GM21825 (cell line): Measurements from ENCODE around the gene TBPL2.
"Not testable (repeated sequence)": the region's sequence is repeated elsewhere in the genome, so short reads cannot be mapped to it uniquely, and the experiment has no call there.

Source experiments
- ATAC-seq: cut with Tn5 transposase; IDR thresholded peaks from one replicate; pipeline ENCODE4 v1.9.1; 2021; ENCODE audit warnings: mild to moderate bottlenecking, moderate library complexity; ENCODE audit not compliant: unreplicated experiment

TBPL2 gene

GRCh38 chr14:55446127-55446736 is 5.8 kb upstream of the TBPL2 start:
- no peak for ATAC-seq

GRCh38 chr14:55441286-55441685 is 870 bp upstream of the TBPL2 start:
- no peak for ATAC-seq

GRCh38 chr14:55438066-55438683 is 2.2 kb downstream of the TBPL2 start:
- no peak for ATAC-seq

DNA sequence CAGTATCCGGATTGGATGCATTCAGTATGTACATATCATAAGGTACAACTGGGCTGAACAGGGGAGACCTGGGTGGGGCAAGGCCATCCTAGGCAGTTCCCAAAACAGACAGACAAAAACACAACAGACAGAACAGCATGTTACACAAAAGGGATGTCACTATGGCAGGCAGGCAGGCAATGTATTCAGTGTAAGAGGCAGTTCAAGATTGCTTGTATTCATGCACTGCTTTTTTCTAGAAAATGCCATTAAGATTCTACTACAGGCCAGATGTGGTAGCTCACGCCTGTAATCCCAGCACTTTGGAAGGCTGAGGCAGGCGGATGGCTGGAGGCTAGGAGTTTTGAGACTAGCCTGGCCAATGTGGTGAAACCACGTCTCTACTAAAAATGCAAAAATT is 3.5 kb downstream of the TBPL2 start:
- no peak for ATAC-seq

DNA sequence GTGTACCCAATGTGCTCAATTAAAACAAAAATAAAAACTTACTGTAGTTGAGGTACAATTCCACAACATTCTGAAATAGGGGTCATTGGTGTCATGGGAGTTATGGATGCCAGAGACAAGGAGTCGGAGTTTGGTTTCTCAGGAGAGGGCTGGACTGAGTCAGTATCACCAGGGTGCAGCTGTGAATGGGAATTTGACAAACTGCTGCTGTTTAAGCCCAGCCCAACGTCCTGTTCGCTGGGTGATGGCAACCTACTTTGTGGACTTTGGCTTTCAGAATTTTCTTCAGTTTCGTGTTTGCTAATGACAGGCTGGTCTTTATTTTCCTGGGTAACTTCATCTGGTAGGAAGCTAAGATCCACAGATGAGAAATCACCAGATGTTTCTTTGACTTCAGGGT is 3.9 kb downstream of the TBPL2 start:
- ATAC-seq: no peak

GRCh38 chr14:55434805-55435174 is 5.6 kb downstream of the TBPL2 start:
- no peak for ATAC-seq

DNA sequence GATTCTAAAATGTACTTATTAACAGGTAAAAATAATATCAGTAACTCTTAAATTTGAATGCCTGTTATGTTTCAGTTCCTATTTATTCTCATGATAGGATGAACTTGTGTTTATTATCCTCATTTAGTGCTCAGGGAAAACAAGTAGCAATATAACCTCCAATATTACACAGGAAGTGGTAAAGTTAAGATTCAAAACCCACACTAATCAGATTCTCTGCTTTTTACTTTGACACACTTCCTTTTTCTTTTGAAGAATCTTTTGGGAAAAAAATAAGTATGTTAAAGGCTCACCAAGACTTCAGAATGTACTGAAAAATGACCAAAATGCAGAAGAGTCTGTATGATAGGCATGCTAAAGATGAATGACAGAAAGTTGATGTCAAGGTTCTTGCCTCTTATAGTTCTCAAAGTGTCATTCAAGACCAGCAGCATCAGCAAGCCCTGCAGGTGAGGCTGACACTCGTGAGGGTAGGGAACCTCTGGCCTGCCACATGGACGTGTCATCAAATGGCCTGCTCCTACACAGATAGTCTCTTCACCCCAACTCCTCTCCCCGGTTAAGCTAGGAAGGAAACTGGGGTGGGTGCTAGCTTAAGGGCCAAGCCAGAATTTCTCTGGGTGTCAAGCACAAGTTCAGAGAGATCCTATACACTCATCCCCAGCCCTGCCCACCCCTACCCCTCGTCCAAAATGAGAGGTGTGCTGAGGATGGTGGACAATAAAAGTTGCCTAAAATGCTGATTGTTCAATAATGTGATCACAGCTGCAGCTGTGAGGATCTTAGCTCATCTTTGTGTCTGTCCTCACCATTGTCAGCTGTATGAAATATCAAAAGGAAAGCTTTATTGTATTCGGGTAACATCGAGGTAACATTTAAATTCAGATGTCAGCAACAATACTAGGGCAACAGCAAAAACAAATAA is 6.3 kb downstream of the TBPL2 start:
- no peak for ATAC-seq

DNA sequence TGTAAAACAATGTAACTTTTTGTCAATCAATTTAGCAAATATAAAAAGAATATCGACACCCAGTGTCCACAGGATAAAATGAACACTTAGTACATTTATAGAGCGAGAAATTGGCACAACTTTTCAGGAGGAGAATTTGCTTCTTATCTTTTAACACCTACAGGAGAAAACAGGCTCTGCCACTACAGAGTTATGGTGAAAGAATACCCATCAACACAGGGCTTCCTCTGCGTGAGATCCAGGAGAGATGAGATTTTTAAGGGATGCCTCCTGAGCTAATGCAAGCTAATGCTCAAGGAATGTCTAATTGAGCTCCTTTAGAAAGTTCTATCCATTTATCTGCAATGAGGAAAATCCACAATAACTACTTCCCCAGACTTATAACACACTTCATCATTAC is 7.8 kb downstream of the TBPL2 start:
- no peak for ATAC-seq

- peak; percentile 58 for ATAC-seq
Observed at GRCh38 chr14:55430024-55430690, 10.3 kb downstream of the TBPL2 start.

DNA sequence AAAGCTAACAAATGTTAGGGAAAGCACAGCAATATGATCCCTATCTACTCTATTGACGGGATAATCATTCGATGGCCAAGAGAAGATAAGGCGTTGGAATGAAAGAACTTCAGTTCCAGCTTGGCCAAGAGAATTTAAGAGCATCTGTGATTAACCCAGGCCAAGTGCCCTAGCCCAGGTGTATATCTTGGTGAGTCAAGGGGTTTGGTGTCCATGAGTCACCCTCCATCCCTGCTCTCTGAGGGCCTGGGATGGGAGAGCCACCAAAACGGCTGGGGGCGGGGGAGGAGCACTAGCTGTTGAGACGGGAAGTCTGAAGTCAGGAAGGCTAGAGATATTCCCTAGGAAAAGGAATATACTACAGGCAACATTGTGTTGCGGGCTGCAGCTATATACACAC is 13.0 kb downstream of the TBPL2 start:
- ATAC-seq: no peak

DNA sequence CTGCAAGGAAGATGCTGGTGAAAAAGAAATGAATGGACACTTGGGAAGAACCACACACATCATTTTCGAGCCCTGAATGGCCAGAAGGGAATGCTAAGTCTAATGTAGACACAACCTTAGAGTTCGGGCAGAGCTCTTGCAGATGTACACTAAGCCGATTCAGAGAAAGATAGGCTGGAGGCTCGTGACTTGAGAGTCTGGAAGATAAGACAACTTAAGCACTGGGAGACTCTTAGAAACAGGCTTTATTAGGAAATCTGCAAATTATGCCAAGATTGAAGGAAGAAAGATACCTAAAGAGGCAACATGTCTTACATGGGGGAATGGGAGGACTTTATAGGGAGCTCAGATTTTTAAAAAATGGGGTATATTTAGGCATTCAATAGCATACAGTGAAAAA is 13.5 kb downstream of the TBPL2 start:
- no peak for ATAC-seq

- no peak for ATAC-seq
Observed at GRCh38 chr14:55425091-55425490, 15.3 kb downstream of the TBPL2 start.

DNA sequence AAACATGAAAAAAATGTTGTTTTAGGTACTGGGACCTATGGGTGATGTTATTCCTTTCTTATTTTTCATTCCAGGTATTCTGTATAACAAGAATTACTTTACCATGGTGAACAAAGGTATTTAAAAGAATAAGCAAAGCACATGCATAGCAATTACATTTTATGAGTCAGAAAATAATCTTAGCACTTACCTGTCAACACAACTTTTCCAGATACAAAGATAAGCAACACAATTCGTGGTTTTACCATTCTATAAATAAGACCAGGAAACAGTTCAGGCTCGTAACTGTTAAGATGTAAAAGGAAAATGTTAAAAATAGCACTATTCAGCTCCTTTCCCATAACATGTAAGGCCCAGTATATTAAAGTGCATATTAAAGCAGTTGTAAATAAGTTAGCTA is 16.4 kb downstream of the TBPL2 start:
- no peak for ATAC-seq

GRCh38 chr14:55422338-55422737 is 18.1 kb downstream of the TBPL2 start:
- ATAC-seq: not testable (repeated sequence)

DNA sequence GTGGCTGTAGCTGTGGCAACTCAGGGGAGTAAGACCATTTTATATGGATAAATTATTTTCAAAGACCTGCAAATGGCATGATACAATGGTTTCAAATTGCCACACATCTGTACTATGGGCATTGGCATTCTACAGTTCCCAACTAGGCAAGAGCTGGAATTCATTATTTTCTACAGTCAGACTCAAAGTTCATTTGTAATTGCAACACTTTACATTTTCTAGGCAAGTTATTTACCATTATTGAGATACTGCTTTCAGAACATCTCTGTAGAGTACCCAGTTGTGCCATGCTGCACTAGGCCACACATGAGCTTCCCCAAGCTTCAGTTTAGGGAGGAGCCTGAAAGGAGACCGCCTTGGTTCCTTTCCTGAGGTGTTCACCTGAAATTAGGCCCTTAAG is 20.8 kb downstream of the TBPL2 start:
- no peak for ATAC-seq

DNA sequence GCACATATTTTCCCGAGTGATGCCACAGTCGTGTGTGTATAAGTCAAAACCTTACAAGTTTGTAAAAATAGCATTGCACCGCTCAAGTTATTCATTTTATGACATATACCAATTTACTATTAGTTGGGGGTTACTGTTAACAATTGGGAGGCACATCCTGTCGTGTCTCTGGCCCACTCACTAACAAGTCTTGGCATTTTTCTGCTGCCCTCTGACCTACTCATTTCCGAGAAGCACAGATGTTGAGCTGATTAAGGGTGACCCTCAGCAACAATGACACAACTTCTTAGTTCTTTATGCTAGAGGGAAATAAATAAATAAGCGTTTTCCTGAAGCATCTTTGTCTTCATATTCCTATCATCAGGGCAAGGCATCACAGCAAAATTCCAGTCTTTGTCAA is 22.0 kb downstream of the TBPL2 start:
- no peak for ATAC-seq

DNA sequence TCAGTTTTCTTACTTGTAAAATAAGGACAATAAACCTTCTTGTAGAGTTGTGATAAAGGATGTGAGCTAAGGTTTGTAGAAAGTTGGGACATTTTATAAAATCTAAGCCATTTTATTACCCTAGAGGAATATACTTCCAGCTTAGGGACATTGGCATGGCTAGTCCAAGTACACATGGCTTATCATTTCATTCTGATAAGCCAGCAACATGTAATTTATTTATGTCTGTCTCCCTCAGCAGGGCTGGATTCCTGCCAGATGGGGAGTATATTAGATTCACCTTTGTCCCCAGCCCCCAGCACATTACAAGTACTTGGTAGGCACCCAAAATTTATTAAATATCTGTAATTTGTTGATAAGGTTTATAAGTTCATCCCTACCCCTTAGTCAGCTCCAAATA is 22.5 kb downstream of the TBPL2 start:
- no peak for ATAC-seq

DNA sequence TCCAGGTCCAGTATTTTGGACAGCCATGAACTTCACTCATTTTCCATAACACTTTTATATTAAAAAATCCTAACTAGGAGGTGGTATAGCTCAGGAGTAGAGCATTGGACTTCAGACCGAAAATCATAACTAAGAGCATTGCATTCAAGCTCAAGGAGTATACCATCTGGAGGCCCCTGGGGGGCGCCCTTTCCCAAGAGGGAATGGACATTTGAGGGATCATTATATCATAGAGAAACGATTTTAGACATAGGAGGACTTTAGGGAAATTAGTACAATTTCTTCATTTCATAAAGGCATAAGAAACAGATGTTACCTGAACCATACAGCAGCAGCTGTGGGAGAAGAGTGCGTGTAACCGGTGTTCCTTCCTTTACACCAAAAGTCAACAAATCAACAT is 23.6 kb downstream of the TBPL2 start:
- no peak for ATAC-seq

DNA sequence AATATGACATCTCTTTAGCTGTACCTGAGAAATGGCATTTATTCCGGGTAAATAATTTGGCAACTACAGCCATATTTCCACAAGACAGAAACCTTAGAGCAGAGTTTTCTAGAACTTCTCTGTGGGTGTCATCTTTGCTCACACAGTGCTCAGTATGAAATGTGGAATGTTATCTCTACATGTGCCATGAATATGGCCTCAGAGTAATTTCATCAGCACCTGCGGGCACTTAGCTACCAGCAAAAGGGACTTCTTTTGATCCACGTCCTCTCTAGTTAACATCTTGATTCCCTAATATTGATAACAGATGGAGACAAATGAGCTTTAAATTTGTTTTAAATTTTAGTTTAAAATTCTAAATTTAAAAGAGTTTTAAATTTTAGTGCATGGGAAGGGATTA is 25.9 kb downstream of the TBPL2 start:
- no peak for ATAC-seq

DNA sequence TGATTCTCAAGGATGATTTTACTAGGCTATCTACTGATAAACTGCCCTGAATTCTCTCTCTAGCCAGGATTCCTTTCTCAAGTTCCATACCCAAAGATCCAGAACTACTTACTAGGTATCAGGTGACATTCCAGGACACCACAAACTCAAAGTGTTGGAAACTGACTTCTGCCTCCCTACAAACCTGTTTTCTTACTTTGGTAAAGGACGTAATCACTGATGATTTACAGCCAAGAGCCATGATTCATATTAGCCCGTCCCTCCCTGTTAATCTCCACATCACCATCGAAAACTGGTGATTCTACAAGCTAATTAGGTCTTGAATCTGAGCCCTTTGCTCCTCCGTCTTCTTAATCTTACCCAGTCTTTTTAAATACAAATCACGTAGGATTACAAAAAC is 27.7 kb downstream of the TBPL2 start:
- ATAC-seq: no peak
